Activated T-cell treated with anti-CD3 and anti-CD28 coated beads, Interleukin-2, amount 50 U/mL, for 24 hours (primary cell): ENCODE results near the gene DLEC1.
A peak's percentile ranks its signal among the peaks of the same experiment; 100 is the strongest.
"Not testable (repeated sequence)": the region's sequence is repeated elsewhere in the genome, so short reads cannot be mapped to it uniquely, and the experiment has no call there.

Source experiments
- DNase-seq: peaks from one replicate; pipeline ENCODE4 v3.0.0-alpha.2; 2020
- H3K27ac Mint-ChIP-seq: 2 replicates; pipeline ENCODE4 v1.8.0; 2020; ENCODE audit warnings: mild to moderate bottlenecking, mixed read lengths
- H3K27me3 Mint-ChIP-seq: 2 replicates; pipeline ENCODE4 v1.8.0; 2020; ENCODE audit warnings: mixed read lengths
- H3K36me3 Mint-ChIP-seq: 2 replicates; pipeline ENCODE4 v1.8.0; 2020; ENCODE audit warnings: low read depth, mixed read lengths
- H3K4me1 Mint-ChIP-seq: 2 replicates; pipeline ENCODE4 v1.8.0; 2020; ENCODE audit warnings: low read depth, mixed read lengths
- H3K4me3 Mint-ChIP-seq: 2 replicates; pipeline ENCODE4 v1.8.0; 2020; ENCODE audit warnings: mild to moderate bottlenecking, moderate library complexity, mixed read lengths
- H3K9me3 Mint-ChIP-seq: 2 replicates; pipeline ENCODE4 v1.8.0; 2020; ENCODE audit warnings: mixed read lengths

Gene DLEC1

GRCh38 chr3:38127611-38128302, 88.7 kb downstream of the DLEC1 start:
- no peak overlapping the region for H3K4me3 Mint-ChIP-seq
- no peak for DNase-seq
- H3K4me1 Mint-ChIP-seq, result peaks cover 22% of the 10 kb centered on the region
- H3K27me3 Mint-ChIP-seq, result no peaks in the 10 kb centered on the region
- peak overlapping the region; percentile 71 for H3K27ac Mint-ChIP-seq
- H3K9me3 Mint-ChIP-seq, result no peaks in the 10 kb centered on the region
- peaks cover 97% of the 10 kb centered on the region for H3K36me3 Mint-ChIP-seq

GRCh38 chr3:38128303-38128655, 89.3 kb downstream of the DLEC1 start:
- Mint-ChIP-seq H3K36me3 (peaks cover 97% of the 10 kb centered on the region), H3K27me3 (no peaks in the 10 kb centered on the region), H3K4me3 (no peak overlapping the region), H3K9me3 (no peaks in the 10 kb centered on the region), H3K4me1 (peaks cover 22% of the 10 kb centered on the region), H3K27ac (peak overlapping the region; percentile 71)
- DNase-seq, result no peak

GRCh38 chr3:38129058-38129457, 90.0 kb downstream of the DLEC1 start:
- Mint-ChIP-seq H3K4me1 (peaks cover 30% of the 10 kb centered on the region), H3K4me3 (no peak overlapping the region), H3K27me3 (no peaks in the 10 kb centered on the region), H3K36me3 (peaks cover 97% of the 10 kb centered on the region), H3K27ac (peak overlapping the region; percentile 68), H3K9me3 (no peaks in the 10 kb centered on the region)
- DNase-seq, result no peak

GRCh38 chr3:38130631-38131065, 91.6 kb downstream of the DLEC1 start:
- Mint-ChIP-seq H3K36me3 (peaks cover 94% of the 10 kb centered on the region), H3K27me3 (no peaks in the 10 kb centered on the region), H3K4me3 (no peak overlapping the region), H3K27ac (peak overlapping the region; percentile 83), H3K9me3 (no peaks in the 10 kb centered on the region), H3K4me1 (peaks cover 41% of the 10 kb centered on the region)
- no peak for DNase-seq

- Mint-ChIP-seq H3K4me1 (peaks cover 46% of the 10 kb centered on the region), H3K36me3 (peaks cover 91% of the 10 kb centered on the region), H3K27me3 (no peaks in the 10 kb centered on the region), H3K27ac (peak overlapping the region; percentile 72), H3K9me3 (no peaks in the 10 kb centered on the region), H3K4me3 (no peak overlapping the region)
- peak; percentile 41 for DNase-seq
These were observed 92.8 kb downstream of the DLEC1 start for GRCh38 chr3:38131621-38132369.

GRCh38 chr3:38133209-38133556, 94.2 kb downstream of the DLEC1 start:
- Mint-ChIP-seq H3K4me1 (peaks cover 56% of the 10 kb centered on the region), H3K27me3 (no peaks in the 10 kb centered on the region), H3K27ac (peak overlapping the region; percentile 72), H3K9me3 (no peaks in the 10 kb centered on the region), H3K4me3 (no peak overlapping the region), H3K36me3 (peaks cover 82% of the 10 kb centered on the region)
- DNase-seq, result no peak

GRCh38 chr3:38133557-38134405, 94.8 kb downstream of the DLEC1 start:
- H3K9me3 Mint-ChIP-seq, result no peaks in the 10 kb centered on the region
- H3K27ac Mint-ChIP-seq, result peak overlapping the region; percentile 26
- DNase-seq, result no peak
- no peaks in the 10 kb centered on the region for H3K27me3 Mint-ChIP-seq
- no peak overlapping the region for H3K4me3 Mint-ChIP-seq
- H3K36me3 Mint-ChIP-seq, result peaks cover 81% of the 10 kb centered on the region
- H3K4me1 Mint-ChIP-seq, result peaks cover 59% of the 10 kb centered on the region

- H3K9me3 Mint-ChIP-seq, DNase-seq, H3K27me3 Mint-ChIP-seq: not testable (repeated sequence)
- Mint-ChIP-seq H3K4me3 (peak overlapping the region; percentile 87), H3K27ac (peak overlapping the region; percentile 90), H3K36me3 (peaks cover 81% of the 10 kb centered on the region), H3K4me1 (peaks cover 63% of the 10 kb centered on the region)
These were observed 95.6 kb downstream of the DLEC1 start for GRCh38 chr3:38134517-38135143.

- not testable (repeated sequence) for DNase-seq, H3K27me3 Mint-ChIP-seq, H3K9me3 Mint-ChIP-seq
- peak overlapping the region; percentile 87 for H3K4me3 Mint-ChIP-seq
- H3K4me1 Mint-ChIP-seq, result peaks cover 70% of the 10 kb centered on the region
- peak overlapping the region; percentile 90 for H3K27ac Mint-ChIP-seq
- H3K36me3 Mint-ChIP-seq, result peaks cover 79% of the 10 kb centered on the region
These were observed 96.7 kb downstream of the DLEC1 start for GRCh38 chr3:38135621-38136277.

- DNase-seq, result peak; percentile 55
- H3K4me3 Mint-ChIP-seq, result peak overlapping the region; percentile 87
- H3K36me3 Mint-ChIP-seq, result peaks cover 79% of the 10 kb centered on the region
- H3K27ac Mint-ChIP-seq, result peak overlapping the region; percentile 90
- no peaks in the 10 kb centered on the region for H3K9me3 Mint-ChIP-seq
- H3K4me1 Mint-ChIP-seq, result peaks cover 74% of the 10 kb centered on the region
- H3K27me3 Mint-ChIP-seq, result no peaks in the 10 kb centered on the region
These were observed 97.4 kb downstream of the DLEC1 start for GRCh38 chr3:38136393-38136776.

- H3K27me3 Mint-ChIP-seq, result no peaks in the 10 kb centered on the region
- H3K4me3 Mint-ChIP-seq, result peak within 1 kb of the TSS; percentile 87
- peak; percentile 97 for DNase-seq
- no peaks in the 10 kb centered on the region for H3K9me3 Mint-ChIP-seq
- H3K36me3 Mint-ChIP-seq, result peaks cover 79% of the 10 kb centered on the region
- peak within 1 kb of the TSS; percentile 98 for H3K27ac Mint-ChIP-seq
- H3K4me1 Mint-ChIP-seq, result peaks cover 73% of the 10 kb centered on the region
These were observed 98.0 kb downstream of the DLEC1 start, which contains the start of gene ACAA1 for GRCh38 chr3:38136777-38137614. Gene ACAA1 (minus strand): TSS chr3:38137127. CDS start chr3:38137035, 92 bp downstream.

GRCh38 chr3:38137615-38138348, 98.8 kb downstream of the DLEC1 start:
- H3K27me3 Mint-ChIP-seq, result no peaks in the 10 kb centered on the region
- DNase-seq, result no peak
- peak overlapping the region; percentile 87 for H3K4me3 Mint-ChIP-seq
- H3K4me1 Mint-ChIP-seq, result peaks cover 71% of the 10 kb centered on the region
- peak overlapping the region; percentile 98 for H3K27ac Mint-ChIP-seq
- no peaks in the 10 kb centered on the region for H3K9me3 Mint-ChIP-seq
- H3K36me3 Mint-ChIP-seq, result peaks cover 80% of the 10 kb centered on the region
